GM18526 (cell line): ENCODE measurements around the gene GJA4.

Experiments
- POLR2A ChIP-seq: IDR thresholded peaks from 3 replicates; pipeline ENCODE4 v1.6.1; 2011; ENCODE audit not compliant: insufficient read length; ENCODE audit errors: extremely low read depth

Gene GJA4

GRCh38 chr1:34840426-34840825 lies 47.6 kb downstream of the GJA4 start:
- no peak for TF ChIP-seq POLR2A

DNA sequence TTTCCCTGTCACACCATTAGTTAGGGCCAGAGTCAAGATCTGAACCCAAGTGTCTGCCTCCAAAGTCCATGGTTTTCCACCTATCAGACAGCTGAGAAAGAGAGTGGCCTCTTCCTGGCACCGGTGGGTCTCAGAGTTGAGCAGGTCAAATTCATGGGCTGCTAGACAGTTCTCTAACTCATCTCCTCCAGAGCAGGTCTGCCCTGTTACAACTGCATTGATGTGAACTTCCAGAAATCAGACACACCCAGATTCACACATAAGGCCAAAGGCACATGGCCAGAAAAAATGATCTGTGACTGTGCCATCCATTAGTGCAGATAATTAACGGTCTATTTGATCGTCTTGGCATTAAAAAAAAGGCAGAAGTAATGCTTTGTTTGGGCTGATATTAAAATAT lies 49.3 kb downstream of the GJA4 start:
- no peak for TF ChIP-seq POLR2A

DNA sequence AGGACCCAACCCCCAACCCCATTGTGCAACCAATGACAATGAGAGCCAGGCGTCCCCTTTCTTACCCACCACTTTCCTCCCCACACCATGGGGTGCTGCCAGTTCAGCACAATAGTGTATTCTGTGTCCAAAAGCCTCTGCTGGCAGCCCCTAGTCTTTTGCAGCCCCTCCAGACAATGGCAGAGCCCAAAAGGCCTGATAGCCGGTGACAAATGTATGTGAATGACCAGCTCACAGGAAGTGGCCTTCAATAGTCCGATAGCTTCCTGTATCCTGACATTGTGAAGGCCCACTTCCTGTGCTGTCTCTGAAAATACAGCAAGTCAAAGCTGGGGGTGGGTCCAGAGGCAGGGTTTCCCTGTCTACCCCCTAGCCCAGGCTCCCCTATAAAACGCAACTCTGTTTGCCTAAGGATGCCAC lies 50.2 kb downstream of the GJA4 start:
- TF ChIP-seq POLR2A: no peak

- TF ChIP-seq POLR2A: no peak
These were observed 50.8 kb downstream of the GJA4 start for GRCh38 chr1:34843392-34844251.

- no peak for TF ChIP-seq POLR2A
These were observed 51.4 kb downstream of the GJA4 start for GRCh38 chr1:34844252-34844634.
